Panc1 (cell line): ENCODE data around the gene USP31. TPM values are rescaled to one million over a fixed set of nuclear protein-coding genes. Genes with fewer than 3 reads are reported as not detected.

ENCODE experiments used
- ATAC-seq: fragments of 200-7000 bp; cut with Tn5 transposase; 2 replicates; pipeline ENCODE4 v1.9.1; 2020; ENCODE audit warnings: mild to moderate bottlenecking, moderate library complexity
- BruUV-seq: library from RNA; stranded (reverse); fragments of 400-500 nt; replicated peaks from 2 replicates; lab custom pipeline; 2021; lab: Mats Ljungman, UMichigan
- CTCF ChIA-PET: fragments of 300-600 bp; sonication (Branson Sonifier 250); formaldehyde crosslinking; loops from one replicate; lab custom pipeline; 2022; ENCODE audit warnings: antibody characterized with exemption; lab: Charles Lee
- POLR2A ChIA-PET: fragments of 300-600 bp; sonication (Branson Sonifier 250); formaldehyde crosslinking; loops from one replicate; lab custom pipeline; 2022; ENCODE audit warnings: antibody characterized with exemption; lab: Charles Lee
- DNase-seq: peaks from one replicate; pipeline ENCODE4 v3.0.0-alpha.2; 2010; ENCODE audit warnings: low read depth, low spot score
- H3K27ac ChIP-seq: 2 replicates; pipeline ENCODE4 v1.5.1; 2011; ENCODE audit warnings: mild to moderate bottlenecking, low read length, inconsistent platforms
- H3K27me3 ChIP-seq: fragments of 200-500 bp; sonication (Bioruptor generic); 2 replicates; pipeline ENCODE4 v1.6.0; 2014; ENCODE audit warnings: low read length, inconsistent platforms; ENCODE audit not compliant: control insufficient read depth, insufficient read depth
- H3K36me3 ChIP-seq: fragments of 200-500 bp; sonication (Bioruptor generic); 2 replicates; pipeline ENCODE4 v1.5.1; 2014; ENCODE audit warnings: inconsistent platforms, mild to moderate bottlenecking, low read length, moderate library complexity; ENCODE audit not compliant: control insufficient read depth, insufficient read depth
- H3K4me1 ChIP-seq: 2 replicates; pipeline ENCODE4 v1.5.1; 2011; ENCODE audit warnings: inconsistent platforms, mild to moderate bottlenecking, low read length, moderate library complexity; ENCODE audit not compliant: control insufficient read depth, insufficient read depth
- H3K4me3 ChIP-seq, 2 experiments: 2 replicates each; pipeline ENCODE4 v1.5.1; 2011 to 2012; ENCODE audit warnings: low read depth in 2 of 2, low read length in 2 of 2, mild to moderate bottlenecking in 2 of 2, inconsistent platforms in 1 of 2, moderate library complexity in 1 of 2
- H3K9me3 ChIP-seq: fragments of 200-500 bp; sonication (Bioruptor generic); 2 replicates; pipeline ENCODE4 v1.5.1; 2014; ENCODE audit warnings: low read depth, mild to moderate bottlenecking, inconsistent platforms, low read length, moderate library complexity; ENCODE audit not compliant: control insufficient read depth, insufficient read depth
- CTCF ChIP-seq: fragments of 450-650 bp; IDR thresholded peaks from 2 replicates; pipeline ENCODE4 v1.5.1; 2017; ENCODE audit warnings: mild to moderate bottlenecking
- POLR2AphosphoS5 ChIP-seq: IDR thresholded peaks from 2 replicates; pipeline ENCODE4 v1.6.1; 2012; ENCODE audit warnings: mild to moderate bottlenecking, low read depth, low read length, moderate library complexity
- REST ChIP-seq, 2 experiments: IDR thresholded peaks; 2 replicates each; pipeline ENCODE4 v1.6.1; 2011 to 2012; ENCODE audit warnings: low read depth in 2 of 2, control low read depth in 1 of 2, low read length in 1 of 2, mild to moderate bottlenecking in 1 of 2, moderate library complexity in 1 of 2; ENCODE audit not compliant: insufficient read depth in 1 of 2
- SIN3A ChIP-seq: IDR thresholded peaks from 2 replicates; pipeline ENCODE4 v1.6.1; 2012; ENCODE audit warnings: low read depth, mild to moderate bottlenecking, low read length, moderate library complexity, borderline replicate concordance; ENCODE audit not compliant: insufficient read depth
- TCF7L2 ChIP-seq: IDR thresholded peaks from 2 replicates; pipeline ENCODE4 v1.6.1; 2011; ENCODE audit warnings: mild to moderate bottlenecking, low read depth, low read length, inconsistent platforms
- in situ Hi-C: cut with HindIII; loops from 2 replicates; pipeline ENCODE4 v1.10.0; 2016; ENCODE audit warnings: low sequenced_read_pairs, low pct_unique_long_range_greater_than_20kb
- intact Hi-C: fragments of 100-400 bp; cut with micrococcal nuclease; formaldehyde crosslinking; loops from one replicate; pipeline ENCODE4 v1.10.0; 2022; ENCODE audit not compliant: unreplicated experiment
- total RNA-seq: library from RNA; stranded (reverse); gene quantifications from one replicate; pipeline ENCODE4 v1.2.1, GENCODE V29; 2021; ENCODE audit not compliant: unreplicated experiment

USP31 gene
- total RNA-seq, 1 experiment from 2014 or later, result 27.2 TPM

GRCh38 chr16:23081675-23082119, 67.6 kb downstream of the USP31 start:
- peaks cover 8% of the 10 kb centered on the region for H3K36me3 ChIP-seq
- ATAC-seq (no peak), DNase-seq (no peak)
- BruUV-seq, result no TSS peak
- no peak overlapping the region for H3K27ac ChIP-seq
- no peaks in the 10 kb centered on the region for H3K9me3 ChIP-seq
- TF ChIP-seq CTCF, result no peak
- no peak for TF ChIP-seq POLR2AphosphoS5
- TF ChIP-seq REST (IDR thresholded peaks at IDR 0.05; ENCODE audit: insufficient read depth in 1 of 2, low read depth in 2 of 2, low read length in 1 of 2), result no peak
- no peak for TF ChIP-seq TCF7L2
- no peak for TF ChIP-seq SIN3A
- H3K4me3 ChIP-seq, result no peak overlapping the region
- CTCF ChIA-PET, result no interaction called here
- in situ Hi-C loops, result no loop called here
- POLR2A ChIA-PET, result no interaction called here
- intact Hi-C loops, result no loop called here
- no peaks in the 10 kb centered on the region for H3K4me1 ChIP-seq
- no peaks in the 10 kb centered on the region for H3K27me3 ChIP-seq

GRCh38 chr16:23080747-23081146, 68.5 kb downstream of the USP31 start:
- ChIA-PET POLR2A (no interaction called here), CTCF (no interaction called here)
- intact Hi-C loops, result no loop called here
- TF ChIP-seq REST (IDR thresholded peaks at IDR 0.05; ENCODE audit: insufficient read depth in 1 of 2, low read depth in 2 of 2, low read length in 1 of 2), result no peak
- no peak for TF ChIP-seq POLR2AphosphoS5
- TF ChIP-seq TCF7L2, result no peak
- Histone ChIP-seq H3K4me3 (no peak overlapping the region), H3K9me3 (no peaks in the 10 kb centered on the region), H3K36me3 (peaks cover 8% of the 10 kb centered on the region), H3K27ac (no peak overlapping the region), H3K27me3 (no peaks in the 10 kb centered on the region), H3K4me1 (no peaks in the 10 kb centered on the region)
- ATAC-seq, result no peak
- in situ Hi-C loops, result no loop called here
- no TSS peak for BruUV-seq
- no peak for DNase-seq
